Lower lobe of right lung (tissue), 2 donors: Measurements from ENCODE around the gene KLHL26. TPM values are rescaled to one million over a fixed set of nuclear protein-coding genes. Genes with fewer than 3 reads are reported as not detected.

Experiments
- ATAC-seq, 2 donors: fragments of 200-7000 bp; cut with Tn5 transposase; one replicate each; pipeline ENCODE4 v1.9.1; 2020 to 2022; ENCODE audit warnings: mild to moderate bottlenecking in 2 of 2, moderate library complexity in 2 of 2
- DNase-seq: peaks from one replicate; pipeline ENCODE4 v3.0.0-alpha.2; 2020
- H3K27ac ChIP-seq: fragments of 200-600 bp; one replicate; pipeline ENCODE4 v1.8.0; 2022
- H3K27me3 ChIP-seq: fragments of 200-600 bp; one replicate; pipeline ENCODE4 v1.8.0; 2022; ENCODE audit warnings: low read depth
- H3K36me3 ChIP-seq: fragments of 200-600 bp; one replicate; pipeline ENCODE4 v1.8.0; 2022; ENCODE audit warnings: mild to moderate bottlenecking
- H3K4me1 ChIP-seq: fragments of 200-600 bp; one replicate; pipeline ENCODE4 v1.8.0; 2022
- H3K4me3 ChIP-seq: fragments of 200-600 bp; one replicate; pipeline ENCODE4 v1.8.0; 2022; ENCODE audit warnings: mild to moderate bottlenecking
- H3K9me3 ChIP-seq: fragments of 200-600 bp; one replicate; pipeline ENCODE4 v1.8.0; 2022
- intact Hi-C: fragments of 100-400 bp; cut with DNase I; formaldehyde crosslinking; loops from one replicate; pipeline ENCODE4 v1.11.0; 2022
- total RNA-seq: library from RNA; stranded (reverse); fragmentation: NEBNext Ultra II Directional; extraction: Animal tissue kit (Norgen Biotek cat#: 25700); gene quantifications from one replicate; pipeline ENCODE4 v1.2.1, GENCODE V29; 2021
- TF ChIP-seq, protein P1 (sequence below): fragments of 200-600 bp; IDR thresholded peaks from one replicate; pipeline ENCODE4 v1.8.0; 2022; ENCODE audit warnings: antibody characterized with exemption, mild to moderate bottlenecking
- donor health status: DM: no; HTN: yes; CAD: no; lungs with severe emphysema.

KLHL26 gene
- total RNA-seq, 1 donor from 2014 or later: 14.5 TPM

DNA sequence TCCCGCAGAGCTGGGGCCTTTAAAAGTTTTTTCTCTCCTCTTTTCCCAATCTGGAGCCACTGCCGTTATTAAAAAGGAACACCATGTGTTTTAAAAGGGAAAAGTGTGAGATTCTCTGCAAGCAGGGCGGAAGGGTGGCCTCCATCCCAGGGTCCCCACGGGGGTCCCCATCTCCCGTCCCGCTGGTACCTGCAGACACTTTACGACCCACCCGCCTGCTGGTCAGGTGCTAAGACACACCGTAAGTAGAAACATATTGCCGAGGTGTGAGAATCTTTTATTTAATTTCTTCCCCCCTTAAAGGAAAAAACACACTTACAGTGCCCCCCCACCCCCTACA lies 32.0 kb upstream of the KLHL26 start:
- no peak overlapping the region for H3K27ac ChIP-seq
- no peak for DNase-seq
- no peak overlapping the region for H3K4me3 ChIP-seq

DNA sequence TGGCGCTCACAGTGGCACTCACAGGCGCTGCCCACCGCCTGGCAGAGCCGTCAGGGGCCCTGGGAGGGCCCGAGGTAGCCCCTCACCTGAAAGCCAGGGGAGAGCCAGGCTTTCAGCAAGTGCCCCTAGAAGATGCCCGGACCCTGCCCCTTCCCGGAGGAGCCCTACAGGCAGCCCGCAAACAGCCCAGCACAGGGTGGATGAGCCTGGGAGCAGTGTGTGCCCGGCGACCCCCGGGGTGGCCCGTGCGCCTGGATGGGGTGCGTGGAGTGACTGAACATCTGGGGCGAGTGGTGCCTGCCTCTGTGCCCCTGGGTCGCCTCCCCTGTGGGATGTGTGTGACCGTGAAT lies 31.7 kb upstream of the KLHL26 start:
- Histone ChIP-seq H3K36me3 (no peaks in the 10 kb centered on the region), H3K9me3 (no peaks in the 10 kb centered on the region), H3K27ac (no peak overlapping the region), H3K4me1 (peaks cover 30% of the 10 kb centered on the region), H3K4me3 (peak overlapping the region; percentile 31), H3K27me3 (peaks cover 83% of the 10 kb centered on the region)
- intact Hi-C loops: no loop called here
- DNase-seq (no peak), ATAC-seq (no peak)
- TF ChIP-seq, protein P1, sequence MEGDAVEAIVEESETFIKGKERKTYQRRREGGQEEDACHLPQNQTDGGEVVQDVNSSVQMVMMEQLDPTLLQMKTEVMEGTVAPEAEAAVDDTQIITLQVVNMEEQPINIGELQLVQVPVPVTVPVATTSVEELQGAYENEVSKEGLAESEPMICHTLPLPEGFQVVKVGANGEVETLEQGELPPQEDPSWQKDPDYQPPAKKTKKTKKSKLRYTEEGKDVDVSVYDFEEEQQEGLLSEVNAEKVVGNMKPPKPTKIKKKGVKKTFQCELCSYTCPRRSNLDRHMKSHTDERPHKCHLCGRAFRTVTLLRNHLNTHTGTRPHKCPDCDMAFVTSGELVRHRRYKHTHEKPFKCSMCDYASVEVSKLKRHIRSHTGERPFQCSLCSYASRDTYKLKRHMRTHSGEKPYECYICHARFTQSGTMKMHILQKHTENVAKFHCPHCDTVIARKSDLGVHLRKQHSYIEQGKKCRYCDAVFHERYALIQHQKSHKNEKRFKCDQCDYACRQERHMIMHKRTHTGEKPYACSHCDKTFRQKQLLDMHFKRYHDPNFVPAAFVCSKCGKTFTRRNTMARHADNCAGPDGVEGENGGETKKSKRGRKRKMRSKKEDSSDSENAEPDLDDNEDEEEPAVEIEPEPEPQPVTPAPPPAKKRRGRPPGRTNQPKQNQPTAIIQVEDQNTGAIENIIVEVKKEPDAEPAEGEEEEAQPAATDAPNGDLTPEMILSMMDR: no peak

More for the DNA sequence above, 32.0 kb upstream of the KLHL26 start:
- Histone ChIP-seq H3K9me3 (no peaks in the 10 kb centered on the region), H3K4me1 (peaks cover 26% of the 10 kb centered on the region), H3K27me3 (peaks cover 79% of the 10 kb centered on the region), H3K36me3 (no peaks in the 10 kb centered on the region)
- intact Hi-C loops: no loop called here
- no peak for ATAC-seq
- TF ChIP-seq, protein P1: no peak

DNA sequence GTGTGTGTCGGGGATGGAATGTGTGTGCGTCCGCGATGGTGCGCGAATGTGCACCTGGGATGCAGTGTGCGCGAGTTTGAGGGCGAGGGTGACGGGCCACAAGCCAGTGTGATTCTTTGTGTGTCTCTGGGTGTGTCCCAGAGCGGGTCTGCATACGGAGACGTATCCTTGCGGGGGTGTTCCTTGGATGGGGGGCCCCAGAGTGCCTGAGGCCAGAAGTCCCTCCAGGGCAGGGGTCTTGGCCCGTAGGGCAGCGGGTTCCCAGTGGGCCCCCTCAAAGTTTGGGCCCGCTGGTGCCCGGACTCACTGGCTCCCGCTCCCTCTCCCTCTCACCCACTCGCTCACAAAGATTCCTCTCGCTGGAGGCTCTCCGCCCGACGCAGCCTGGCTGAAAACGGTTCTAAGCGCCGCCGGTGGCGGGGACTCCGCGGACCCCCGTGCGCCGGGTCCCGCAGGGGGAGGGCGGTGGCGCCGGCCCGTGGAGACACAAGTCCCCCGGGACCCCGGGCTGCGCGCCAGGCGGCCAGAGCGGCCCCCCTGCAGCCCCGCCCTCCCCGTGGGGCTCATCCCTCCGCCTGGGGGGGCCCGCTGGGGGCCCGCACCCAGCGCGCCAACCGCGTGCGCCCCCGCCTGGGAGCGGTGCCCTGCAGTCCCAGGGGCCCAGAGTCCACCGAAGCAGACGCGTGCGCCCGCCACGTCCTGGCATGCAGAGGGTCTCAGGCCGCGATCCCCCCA lies 31.1 kb upstream of the KLHL26 start:
- no peaks in the 10 kb centered on the region for H3K36me3 ChIP-seq
- ATAC-seq: no peak
- no peaks in the 10 kb centered on the region for H3K9me3 ChIP-seq
- no peak overlapping the region for H3K27ac ChIP-seq
- DNase-seq: no peak
- H3K4me1 ChIP-seq: peaks cover 36% of the 10 kb centered on the region
- TF ChIP-seq, protein P1: no peak
- intact Hi-C loops: no loop called here
- H3K27me3 ChIP-seq: peaks cover 88% of the 10 kb centered on the region
- H3K4me3 ChIP-seq: peak overlapping the region; percentile 31

DNA sequence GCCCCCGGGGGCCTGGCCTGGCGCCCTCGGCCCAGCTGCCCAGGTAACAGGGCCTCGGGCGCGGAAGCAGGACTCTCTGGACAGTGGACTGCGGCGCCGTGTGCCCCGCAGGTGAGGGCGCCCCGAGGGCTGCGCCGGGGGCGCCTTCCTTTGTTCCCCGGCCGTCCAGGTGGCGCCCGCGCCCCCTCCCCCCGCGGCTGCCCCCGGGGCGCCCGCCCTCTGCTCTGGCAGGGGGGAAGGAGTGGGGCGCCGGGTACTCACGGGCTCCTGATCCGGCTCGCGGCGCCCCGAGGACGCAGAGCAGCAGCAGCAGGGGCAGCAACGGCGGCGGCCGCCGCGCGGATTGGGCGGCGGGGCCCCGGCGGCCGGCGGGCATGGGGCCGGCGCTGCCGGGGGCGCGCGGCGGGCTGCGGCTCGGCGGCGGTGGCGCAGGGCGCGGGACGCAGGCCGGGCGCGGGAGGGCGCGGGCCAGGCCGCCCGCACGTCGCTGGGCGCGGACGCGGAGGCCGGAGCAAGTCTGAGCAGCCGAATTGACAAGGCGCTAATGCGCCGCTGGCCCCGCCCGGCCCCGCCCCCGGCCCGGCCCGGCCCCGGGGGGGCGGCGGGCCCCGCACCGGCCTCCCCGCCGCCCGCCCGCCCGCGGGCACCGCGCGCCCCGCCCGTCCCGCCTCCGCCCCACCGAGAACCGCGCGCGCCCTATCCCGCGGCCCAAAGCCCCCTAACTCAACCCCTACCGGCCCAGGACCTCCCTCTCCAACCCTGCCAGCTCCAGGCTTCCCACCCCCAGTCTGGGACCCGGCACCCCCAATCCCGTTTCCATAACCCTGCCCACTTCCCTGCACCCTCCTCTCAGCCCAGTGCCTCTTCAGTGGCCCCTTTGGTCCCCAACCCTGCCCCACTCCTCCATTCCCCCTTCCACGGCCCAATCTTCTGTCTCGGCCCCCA lies 30.3 kb upstream of the KLHL26 start, which contains the start of gene CRLF1:
TSS of gene CRLF1 (minus strand) at position 519 of the 945 bp plus-strand sequence. CDS start at position 376, 143 bp downstream.
- ATAC-seq (no peak), DNase-seq (no peak)
- Histone ChIP-seq H3K4me1 (peaks cover 44% of the 10 kb centered on the region), H3K27ac (no peak within 1 kb of the TSS), H3K36me3 (no peaks in the 10 kb centered on the region), H3K27me3 (peaks cover 88% of the 10 kb centered on the region), H3K9me3 (no peaks in the 10 kb centered on the region), H3K4me3 (peak within 1 kb of the TSS; percentile 33)
- TF ChIP-seq, protein P1: no peak
- intact Hi-C loops: no loop called here

DNA sequence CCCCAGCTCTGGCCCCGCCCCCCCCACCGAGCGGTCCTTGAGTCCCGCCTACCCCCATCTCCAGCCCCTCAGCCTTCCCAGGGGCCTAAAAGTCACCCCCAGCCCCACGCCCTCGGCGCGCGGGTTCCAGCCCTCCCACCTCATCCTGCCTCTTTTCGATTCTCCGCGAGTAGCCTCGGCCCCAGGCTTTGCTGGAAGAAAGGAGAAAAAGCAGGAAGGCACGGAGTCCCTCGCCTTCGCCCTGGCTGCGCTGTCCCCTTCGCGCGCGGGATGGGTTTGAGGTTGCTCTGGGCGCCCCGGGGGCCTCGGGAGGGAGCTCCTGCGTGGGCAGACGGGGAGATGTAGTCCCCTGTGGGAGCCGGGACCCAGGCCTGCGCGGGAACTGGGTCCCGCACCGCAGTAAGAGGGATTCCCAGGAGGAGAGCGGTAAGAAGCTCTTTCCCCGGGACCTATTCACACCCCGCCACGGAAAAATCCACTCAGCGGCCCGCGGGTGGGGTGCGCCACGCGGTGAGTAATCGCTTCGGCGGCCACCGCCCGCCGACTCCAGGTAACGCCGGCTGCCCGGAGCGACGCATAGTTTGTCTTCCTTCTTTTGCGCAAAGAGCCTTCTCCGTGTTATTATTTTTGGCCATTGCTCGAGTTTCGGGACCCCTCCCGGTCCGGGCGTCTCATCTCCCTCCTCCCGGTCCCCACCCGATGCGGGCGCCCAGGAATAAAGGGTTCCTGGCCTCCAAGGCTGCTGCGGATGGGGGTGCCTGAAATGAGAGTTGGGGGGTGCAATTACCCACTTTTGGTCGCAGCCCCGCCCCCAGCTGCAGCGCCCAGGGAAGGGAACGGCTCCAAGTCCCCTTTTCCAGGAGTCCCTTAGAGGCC lies 29.4 kb upstream of the KLHL26 start:
- Histone ChIP-seq H3K4me1 (peaks cover 53% of the 10 kb centered on the region), H3K9me3 (no peaks in the 10 kb centered on the region), H3K27me3 (peaks cover 93% of the 10 kb centered on the region), H3K27ac (no peak overlapping the region), H3K4me3 (peak overlapping the region; percentile 33), H3K36me3 (no peaks in the 10 kb centered on the region)
- TF ChIP-seq, protein P1: no peak
- DNase-seq (no peak), ATAC-seq (no peak)
- intact Hi-C loops: no loop called here
